SJSA1 (cell line): ENCODE data around the gene CALCB. TPM values are rescaled to one million over a fixed set of nuclear protein-coding genes. Genes with fewer than 3 reads are reported as not detected.
A peak's percentile ranks its signal among the peaks of the same experiment; 100 is the strongest.
"Not testable (repeated sequence)": the region's sequence is repeated elsewhere in the genome, so short reads cannot be mapped to it uniquely, and the experiment has no call there.

ENCODE experiments used
- DNase-seq, 2 experiments: peaks; one replicate each; pipeline ENCODE4 v3.0.0-alpha.2; 2015 to 2020; ENCODE audit warnings: low spot score in 2 of 2, low read depth in 1 of 2
- H3K27ac ChIP-seq: fragments of 250-450 bp; sonication (Bioruptor Pico); 2 replicates; pipeline ENCODE4 v1.5.1; 2020; ENCODE audit warnings: mild to moderate bottlenecking, moderate library complexity
- H3K27me3 ChIP-seq: fragments of 250-450 bp; sonication (Bioruptor Pico); replicated peaks from 2 replicates; pipeline ENCODE4 v1.5.1; 2020; ENCODE audit warnings: mild to moderate bottlenecking, moderate library complexity
- H3K36me3 ChIP-seq: fragments of 250-450 bp; sonication (Bioruptor Pico); 2 replicates; pipeline ENCODE4 v1.5.1; 2020; ENCODE audit warnings: mild to moderate bottlenecking
- H3K4me1 ChIP-seq: fragments of 250-450 bp; sonication (Bioruptor Pico); replicated peaks from 2 replicates; pipeline ENCODE4 v1.6.1; 2021; ENCODE audit warnings: mild to moderate bottlenecking
- H3K4me3 ChIP-seq: fragments of 250-450 bp; sonication (Bioruptor Pico); 2 replicates; pipeline ENCODE4 v1.5.1; 2020; ENCODE audit warnings: mild to moderate bottlenecking
- H3K9me3 ChIP-seq: fragments of 250-450 bp; sonication (Bioruptor Pico); replicated peaks from 2 replicates; pipeline ENCODE4 v1.5.1; 2020; ENCODE audit warnings: mild to moderate bottlenecking
- total RNA-seq: library from RNA; depleted of rRNA; stranded (reverse); fragments of >200 nt; shearing (Covaris generic); gene quantifications from 2 replicates; pipeline ENCODE4 v1.2.3, GENCODE V29; 2014

The CALCB gene
- total RNA-seq, 1 experiment from 2014 or later: not detected

- no peak overlapping the region for H3K4me3 ChIP-seq
- no peaks in the 10 kb centered on the region for H3K36me3 ChIP-seq
- H3K4me1 ChIP-seq: no peaks in the 10 kb centered on the region
- 0 out of 2 replicates have a peak, but pooled peaks cover 6% of the 10 kb centered on the region for H3K27me3 ChIP-seq
- DNase-seq: no peak
- H3K9me3 ChIP-seq: no peaks in the 10 kb centered on the region
- H3K27ac ChIP-seq: no peak overlapping the region
Measured at GRCh38 chr11:15055620-15056356, 17.6 kb upstream of the CALCB start.

GRCh38 chr11:15057329-15057728, 16.1 kb upstream of the CALCB start:
- H3K4me3 ChIP-seq: no peak overlapping the region
- DNase-seq: no peak

GRCh38 chr11:15059132-15059915, 14.1 kb upstream of the CALCB start:
- Histone ChIP-seq H3K4me3 (no peak overlapping the region), H3K9me3 (no peaks in the 10 kb centered on the region), H3K27ac (no peak overlapping the region), H3K36me3 (no peaks in the 10 kb centered on the region), H3K4me1 (no peaks in the 10 kb centered on the region), H3K27me3 (0 out of 2 replicates have a peak, but pooled peaks cover 6% of the 10 kb centered on the region)
- no peak for DNase-seq

More at GRCh38 chr11:15057329-15057728, 16.1 kb upstream of the CALCB start:
- no peaks in the 10 kb centered on the region for H3K4me1 ChIP-seq
- no peaks in the 10 kb centered on the region for H3K36me3 ChIP-seq
- H3K27me3 ChIP-seq: 0 out of 2 replicates have a peak, but pooled peaks cover 6% of the 10 kb centered on the region
- no peak overlapping the region for H3K27ac ChIP-seq
- no peaks in the 10 kb centered on the region for H3K9me3 ChIP-seq

- Histone ChIP-seq H3K9me3 (no peaks in the 10 kb centered on the region), H3K27ac (no peak overlapping the region), H3K4me3 (no peak overlapping the region), H3K4me1 (no peaks in the 10 kb centered on the region), H3K27me3 (0 out of 2 replicates have a peak, but pooled peaks cover 6% of the 10 kb centered on the region), H3K36me3 (no peaks in the 10 kb centered on the region)
- no peak for DNase-seq
Measured at GRCh38 chr11:15062599-15062998, 10.8 kb upstream of the CALCB start.

GRCh38 chr11:15069751-15070150, 3.6 kb upstream of the CALCB start:
- not testable (repeated sequence) for H3K27ac ChIP-seq, H3K36me3 ChIP-seq, H3K9me3 ChIP-seq, H3K4me1 ChIP-seq, DNase-seq, H3K4me3 ChIP-seq
- H3K27me3 ChIP-seq: peaks cover 16% of the 10 kb centered on the region

GRCh38 chr11:15071556-15072255, 1.7 kb upstream of the CALCB start:
- Histone ChIP-seq H3K4me3 (no peak overlapping the region), H3K27ac (no peak overlapping the region), H3K9me3 (0 out of 2 replicates have a peak, but pooled peaks cover 4% of the 10 kb centered on the region), H3K36me3 (no peaks in the 10 kb centered on the region), H3K27me3 (peaks cover 22% of the 10 kb centered on the region), H3K4me1 (0 out of 2 replicates have a peak, but pooled peaks cover 5% of the 10 kb centered on the region)
- no peak for DNase-seq

GRCh38 chr11:15072551-15073143, 746 bp upstream of the CALCB start:
- Histone ChIP-seq H3K4me1 (0 out of 2 replicates have a peak, but pooled peaks cover 5% of the 10 kb centered on the region), H3K36me3 (no peaks in the 10 kb centered on the region), H3K9me3 (0 out of 2 replicates have a peak, but pooled peaks cover 4% of the 10 kb centered on the region), H3K27me3 (peaks cover 22% of the 10 kb centered on the region), H3K4me3 (no peak overlapping the region), H3K27ac (no peak overlapping the region)
- no peak for DNase-seq

GRCh38 chr11:15074206-15075161, 1.1 kb downstream of the CALCB start:
- DNase-seq: peak; percentile 57 to 80
- peaks cover 22% of the 10 kb centered on the region for H3K27me3 ChIP-seq
- H3K4me3 ChIP-seq: no peak overlapping the region
- no peaks in the 10 kb centered on the region for H3K36me3 ChIP-seq
- H3K4me1 ChIP-seq: 0 out of 2 replicates have a peak, but pooled peaks cover 5% of the 10 kb centered on the region
- H3K27ac ChIP-seq: no peak overlapping the region
- 0 out of 2 replicates have a peak, but pooled peaks cover 4% of the 10 kb centered on the region for H3K9me3 ChIP-seq

- H3K27ac ChIP-seq: no peak overlapping the region
- H3K4me3 ChIP-seq: no peak overlapping the region
- H3K36me3 ChIP-seq: no peaks in the 10 kb centered on the region
- no peak for DNase-seq
- peaks cover 22% of the 10 kb centered on the region for H3K27me3 ChIP-seq
- H3K9me3 ChIP-seq: 0 out of 2 replicates have a peak, but pooled peaks cover 4% of the 10 kb centered on the region
- 0 out of 2 replicates have a peak, but pooled peaks cover 5% of the 10 kb centered on the region for H3K4me1 ChIP-seq
Measured at GRCh38 chr11:15075162-15075526, 1.8 kb downstream of the CALCB start.

- no peaks in the 10 kb centered on the region for H3K36me3 ChIP-seq
- H3K4me1 ChIP-seq: no peaks in the 10 kb centered on the region
- H3K4me3 ChIP-seq: no peak overlapping the region
- H3K27ac ChIP-seq: no peak overlapping the region
- H3K9me3 ChIP-seq: 0 out of 2 replicates have a peak, but pooled peaks cover 3% of the 10 kb centered on the region
- no peak for DNase-seq
- no peaks in the 10 kb centered on the region for H3K27me3 ChIP-seq
Measured at GRCh38 chr11:15091175-15091574, 17.8 kb downstream of the CALCB start.

- Histone ChIP-seq H3K27ac (no peak overlapping the region), H3K9me3 (0 out of 2 replicates have a peak, but pooled peaks cover 3% of the 10 kb centered on the region), H3K27me3 (no peaks in the 10 kb centered on the region), H3K4me3 (no peak overlapping the region), H3K4me1 (no peaks in the 10 kb centered on the region), H3K36me3 (no peaks in the 10 kb centered on the region)
- DNase-seq: no peak
Measured at GRCh38 chr11:15091625-15092024, 18.2 kb downstream of the CALCB start.

GRCh38 chr11:15093432-15093831, 20.0 kb downstream of the CALCB start:
- Histone ChIP-seq H3K9me3 (no peaks in the 10 kb centered on the region; the same call in 1 of the 2 replicates), H3K4me1 (no peaks in the 10 kb centered on the region), H3K27ac (no peak overlapping the region), H3K4me3 (no peak overlapping the region), H3K36me3 (no peaks in the 10 kb centered on the region), H3K27me3 (peaks cover 5% of the 10 kb centered on the region; the same call in 1 of the 2 replicates)
- no peak for DNase-seq
